ENCODE results near the gene CRYBG2. TPM values are rescaled to one million over a fixed set of nuclear protein-coding genes. Genes with fewer than 3 reads are reported as not detected.
A peak's percentile ranks its signal among the peaks of the same experiment; 100 is the strongest.
"Not testable (repeated sequence)": the region's sequence is repeated elsewhere in the genome, so short reads cannot be mapped to it uniquely, and the experiment has no call there.

The CRYBG2 gene
- total and polyA plus RNA-seq, 7 donors: 0.55 to 21.0 (median 13.8) TPM; not detected in 2

- 38 to 70% methylated on average over 7 of the region's 7 CpGs for WGBS, 2 donors
- Histone ChIP-seq H3K4me3 (no peak overlapping the region), H3K36me3 (no peaks in the 10 kb centered on the region), H3K4me1 (no peaks in the 10 kb centered on the region), H3K27me3 (peaks cover 0 to 8% (median 0%) of the 10 kb centered on the region in 3 donors), H3K27ac (no peak overlapping the region), H3K9me3 (no peaks in the 10 kb centered on the region)
- intact Hi-C loops (cut with DNase I): no loop called here
- no peak for TF ChIP-seq POLR2A (IDR thresholded peaks at IDR 0.05)
- no peak for TF ChIP-seq POLR2AphosphoS5 (IDR thresholded peaks at IDR 0.05)
- no peak for TF ChIP-seq EP300 (IDR thresholded peaks at IDR 0.05)
- no peak for TF ChIP-seq CTCF (IDR thresholded peaks at IDR 0.05)
- no peak for DNase-seq
These were observed 33.5 kb upstream of the CRYBG2 start for GRCh38 chr1:26387447-26387846.

DNA sequence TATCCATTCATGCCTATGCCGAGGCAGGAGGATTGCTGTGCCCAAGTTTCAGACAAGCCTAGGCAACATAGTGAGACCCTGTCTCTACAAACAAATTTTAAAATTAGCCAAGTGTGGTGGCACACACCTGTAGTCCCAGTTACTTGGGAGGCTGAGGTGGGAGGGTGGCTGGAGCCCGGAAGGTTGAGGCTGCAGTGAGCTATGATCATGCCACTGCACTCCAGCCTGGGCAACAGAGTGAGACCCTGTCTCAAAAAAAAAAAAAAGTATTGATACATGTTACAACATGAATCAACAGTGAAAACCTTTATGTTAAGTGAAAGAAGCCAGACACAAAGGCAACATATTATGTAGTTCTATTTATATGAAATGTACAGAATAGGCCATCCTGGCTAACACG, 31.1 kb upstream of the CRYBG2 start:
- H3K9me3 ChIP-seq; H3K4me1 ChIP-seq; H3K36me3 ChIP-seq; H3K27ac ChIP-seq; H3K4me3 ChIP-seq; DNase-seq; intact Hi-C loops (cut with DNase I): not testable (repeated sequence)
- WGBS, 2 donors: 72 to 92% methylated on average over 3 of the region's 3 CpGs
- H3K27me3 ChIP-seq: peaks cover 0 to 15% (median 0%) of the 10 kb centered on the region in 3 donors

DNA sequence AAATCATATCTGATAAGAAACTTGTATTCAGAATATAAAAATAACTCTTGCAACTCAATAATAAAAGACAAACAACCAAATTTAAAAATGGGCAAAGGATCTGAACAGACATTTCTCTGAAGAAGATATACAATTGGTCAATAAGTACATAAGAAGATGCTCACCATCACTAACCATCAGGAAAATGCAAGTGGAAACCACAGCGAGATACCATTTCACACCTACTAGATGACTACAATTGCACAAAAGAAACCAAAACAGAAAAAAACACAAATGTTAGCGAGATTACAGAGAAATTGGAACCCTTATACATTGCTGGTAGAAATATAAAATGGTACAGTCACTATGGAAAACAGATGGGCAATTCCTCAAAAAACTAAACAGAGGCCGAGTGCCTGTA, 30.1 kb upstream of the CRYBG2 start:
- no peak overlapping the region for H3K27ac ChIP-seq
- no peaks in the 10 kb centered on the region for H3K4me1 ChIP-seq
- intact Hi-C loops (cut with DNase I): no loop called here
- H3K9me3 ChIP-seq: no peaks in the 10 kb centered on the region
- no peak overlapping the region for H3K4me3 ChIP-seq
- WGBS, 2 donors: 67 to 76% methylated on average over 3 of the region's 3 CpGs
- TF ChIP-seq POLR2A (IDR thresholded peaks at IDR 0.05) (no peak), EP300 (IDR thresholded peaks at IDR 0.05) (no peak), POLR2AphosphoS5 (IDR thresholded peaks at IDR 0.05) (no peak), CTCF (IDR thresholded peaks at IDR 0.05) (no peak)
- H3K27me3 ChIP-seq: peaks cover 0 to 11% (median 0%) of the 10 kb centered on the region in 3 donors
- no peaks in the 10 kb centered on the region for H3K36me3 ChIP-seq
- no peak for DNase-seq

DNA sequence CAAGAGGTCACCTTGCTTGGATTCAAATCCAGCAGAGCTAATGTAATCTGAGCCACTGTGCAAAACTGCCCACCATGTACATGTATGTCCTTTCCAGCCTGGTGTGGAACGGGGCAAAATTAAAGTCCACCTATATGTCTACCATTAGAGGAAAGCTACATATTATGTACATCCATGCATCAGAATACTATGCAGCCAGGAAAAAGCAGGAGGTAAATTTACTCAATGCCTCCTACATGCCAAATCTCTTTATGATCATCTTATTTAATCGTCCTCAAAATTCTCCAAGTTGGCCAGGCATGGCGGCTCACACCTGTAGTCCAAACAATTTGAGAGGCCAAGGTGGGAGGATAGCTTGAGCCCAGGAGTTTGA, 24.9 kb upstream of the CRYBG2 start:
- peaks cover 0 to 3% (median 0%) of the 10 kb centered on the region in 4 donors for H3K9me3 ChIP-seq
- no peak overlapping the region for H3K27ac ChIP-seq
- no peaks in the 10 kb centered on the region for H3K36me3 ChIP-seq
- TF ChIP-seq EP300 (IDR thresholded peaks at IDR 0.05) (no peak), POLR2A (IDR thresholded peaks at IDR 0.05) (no peak)
- peaks cover 0 to 8% (median 2%) of the 10 kb centered on the region in 4 donors for H3K4me1 ChIP-seq
- WGBS, 2 donors: 96 to 97% methylated on average over 3 of the region's 3 CpGs
- no peak overlapping the region for H3K4me3 ChIP-seq
- intact Hi-C loops (cut with DNase I): no loop called here
- peaks cover 0 to 7% (median 0%) of the 10 kb centered on the region in 3 donors for H3K27me3 ChIP-seq
- no peak for DNase-seq

- Histone ChIP-seq H3K9me3 (peaks cover 0 to 3% (median 0%) of the 10 kb centered on the region in 4 donors), H3K4me1 (peaks cover 0 to 8% (median 2%) of the 10 kb centered on the region in 4 donors), H3K27ac (no peak overlapping the region), H3K36me3 (no peaks in the 10 kb centered on the region), H3K4me3 (no peak overlapping the region), H3K27me3 (peaks cover 0 to 7% (median 0%) of the 10 kb centered on the region in 3 donors)
- WGBS, 2 donors: 29 to 39% methylated on average over 5 of the region's 5 CpGs
- DNase-seq: peak; percentile 43
- intact Hi-C loops (cut with DNase I): no loop called here
- TF ChIP-seq POLR2AphosphoS5 (IDR thresholded peaks at IDR 0.05) (peak in 1 of 4 donors; percentile 9), CTCF (IDR thresholded peaks at IDR 0.05) (no peak), EP300 (IDR thresholded peaks at IDR 0.05) (no peak), POLR2A (IDR thresholded peaks at IDR 0.05) (no peak)
These were observed 24.4 kb upstream of the CRYBG2 start for GRCh38 chr1:26378088-26378878.
